ENCODE measurements around the gene SLC27A5. TPM values are rescaled to one million over a fixed set of nuclear protein-coding genes. Genes with fewer than 3 reads are reported as not detected.
"Not testable (repeated sequence)": the region's sequence is repeated elsewhere in the genome, so short reads cannot be mapped to it uniquely, and the experiment has no call there.

The SLC27A5 gene
- total and polyA plus RNA-seq, 12 donors: 2.2 to 7.9 (median 4.3) TPM

DNA sequence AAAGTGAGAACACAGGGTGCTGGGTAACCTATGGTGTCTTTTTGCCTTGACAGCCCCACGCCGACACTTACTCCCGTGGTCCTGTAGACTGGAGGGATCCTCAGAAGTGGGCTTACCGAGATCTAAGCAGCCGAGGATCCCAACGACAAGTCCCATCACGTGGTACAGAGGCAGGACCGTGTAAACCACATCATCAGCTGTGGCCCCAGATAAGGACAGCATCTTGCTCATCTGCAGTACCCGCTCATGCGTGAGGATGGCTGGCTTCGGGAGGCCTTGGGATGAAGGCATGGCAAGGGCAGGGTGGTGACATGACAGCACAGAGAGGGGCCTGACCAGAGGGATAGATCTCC lies 2.1 kb downstream of the SLC27A5 start:
- Histone ChIP-seq H3K9me3 (peaks cover 0 to 10% (median 0%) of the 10 kb centered on the region in 11 donors), H3K4me3 (no peak overlapping the region), H3K27me3 (no peaks in the 10 kb centered on the region), H3K27ac (no peak overlapping the region), H3K36me3 (peaks cover 0 to 8% (median 0%) of the 10 kb centered on the region in 9 donors), H3K4me1 (peaks cover 0 to 14% (median 7%) of the 10 kb centered on the region in 9 donors)
- 87 to 90% methylated on average over 11 of the region's 11 CpGs for WGBS, 2 donors
- ATAC-seq (no peak), DNase-seq (no peak)
- intact Hi-C loops (cut with DNase I): no loop called here
- TF ChIP-seq, protein P1, sequence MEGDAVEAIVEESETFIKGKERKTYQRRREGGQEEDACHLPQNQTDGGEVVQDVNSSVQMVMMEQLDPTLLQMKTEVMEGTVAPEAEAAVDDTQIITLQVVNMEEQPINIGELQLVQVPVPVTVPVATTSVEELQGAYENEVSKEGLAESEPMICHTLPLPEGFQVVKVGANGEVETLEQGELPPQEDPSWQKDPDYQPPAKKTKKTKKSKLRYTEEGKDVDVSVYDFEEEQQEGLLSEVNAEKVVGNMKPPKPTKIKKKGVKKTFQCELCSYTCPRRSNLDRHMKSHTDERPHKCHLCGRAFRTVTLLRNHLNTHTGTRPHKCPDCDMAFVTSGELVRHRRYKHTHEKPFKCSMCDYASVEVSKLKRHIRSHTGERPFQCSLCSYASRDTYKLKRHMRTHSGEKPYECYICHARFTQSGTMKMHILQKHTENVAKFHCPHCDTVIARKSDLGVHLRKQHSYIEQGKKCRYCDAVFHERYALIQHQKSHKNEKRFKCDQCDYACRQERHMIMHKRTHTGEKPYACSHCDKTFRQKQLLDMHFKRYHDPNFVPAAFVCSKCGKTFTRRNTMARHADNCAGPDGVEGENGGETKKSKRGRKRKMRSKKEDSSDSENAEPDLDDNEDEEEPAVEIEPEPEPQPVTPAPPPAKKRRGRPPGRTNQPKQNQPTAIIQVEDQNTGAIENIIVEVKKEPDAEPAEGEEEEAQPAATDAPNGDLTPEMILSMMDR (IDR thresholded peaks at IDR 0.05): no peak

DNA sequence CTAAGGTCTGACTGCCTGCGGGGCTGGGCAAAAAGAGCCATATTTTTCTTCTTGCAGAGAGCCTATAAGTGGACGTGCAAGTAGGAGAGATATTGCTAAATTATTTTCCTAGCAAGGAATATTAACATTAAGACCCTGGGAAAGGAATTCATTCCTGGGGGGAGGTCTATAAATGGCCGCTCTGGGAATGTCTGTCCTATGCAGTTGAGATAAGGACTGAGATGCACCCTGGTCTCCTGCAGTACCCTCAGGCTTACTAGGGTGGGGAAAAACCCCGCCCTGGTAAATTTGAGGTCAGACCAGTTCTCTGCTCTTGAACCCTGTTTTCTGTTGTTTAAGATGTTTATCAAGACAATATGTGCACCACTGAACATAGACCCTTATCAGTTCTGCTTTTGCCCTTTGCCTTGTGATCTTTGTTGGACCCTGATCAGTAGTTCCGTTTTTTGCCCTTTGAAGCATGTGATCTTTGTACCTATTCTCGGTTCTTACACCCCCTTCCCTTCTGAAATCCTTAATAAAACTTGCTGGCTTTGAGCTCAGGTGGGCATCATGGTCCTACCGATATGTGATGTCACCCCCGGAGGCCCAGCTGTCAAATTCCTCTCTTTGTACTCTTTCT lies 4.1 kb downstream of the SLC27A5 start:
- ATAC-seq; intact Hi-C loops (cut with DNase I); H3K27me3 ChIP-seq; H3K4me1 ChIP-seq; H3K4me3 ChIP-seq; H3K9me3 ChIP-seq; H3K27ac ChIP-seq; DNase-seq; H3K36me3 ChIP-seq: not testable (repeated sequence)
- 69 to 71% methylated on average over 8 of the region's 8 CpGs for WGBS, 2 donors

DNA sequence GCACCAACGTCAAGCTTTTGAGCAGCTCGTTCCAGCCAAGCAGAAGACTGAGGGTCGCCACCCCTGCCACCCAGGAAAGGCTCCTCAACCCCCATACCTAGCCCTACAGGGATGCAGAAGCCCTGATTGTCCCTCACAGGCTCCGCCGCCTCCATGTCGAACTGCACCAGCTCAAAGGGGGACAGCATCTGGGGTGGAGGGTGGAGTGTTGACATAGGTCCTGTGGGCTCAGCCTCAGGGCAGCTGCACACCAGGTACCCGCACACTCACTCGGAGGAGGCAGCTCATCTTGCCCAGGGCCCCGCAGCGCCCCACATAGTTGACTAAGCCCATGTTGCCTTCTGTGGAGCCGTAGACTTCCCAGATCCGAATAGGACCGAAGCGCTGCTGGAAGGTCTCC lies 11.6 kb downstream of the SLC27A5 start:
- 91 to 95% methylated on average over 14 of the region's 14 CpGs for WGBS, 2 donors
- H3K9me3 ChIP-seq: no peaks in the 10 kb centered on the region
- intact Hi-C loops (cut with DNase I): no loop called here
- ATAC-seq (no peak), DNase-seq (no peak)
- no peaks in the 10 kb centered on the region for H3K36me3 ChIP-seq
- H3K27me3 ChIP-seq: no peaks in the 10 kb centered on the region
- H3K27ac ChIP-seq: peak overlapping the region in 3 of 10 donors; percentile 77 to 92 (median 88)
- TF ChIP-seq, protein P1 (IDR thresholded peaks at IDR 0.05): no peak
- peaks cover 2 to 29% (median 18%) of the 10 kb centered on the region in 9 donors for H3K4me1 ChIP-seq
- H3K4me3 ChIP-seq: peak overlapping the region in 9 of 10 donors; percentile 50 to 74 (median 62)

DNA sequence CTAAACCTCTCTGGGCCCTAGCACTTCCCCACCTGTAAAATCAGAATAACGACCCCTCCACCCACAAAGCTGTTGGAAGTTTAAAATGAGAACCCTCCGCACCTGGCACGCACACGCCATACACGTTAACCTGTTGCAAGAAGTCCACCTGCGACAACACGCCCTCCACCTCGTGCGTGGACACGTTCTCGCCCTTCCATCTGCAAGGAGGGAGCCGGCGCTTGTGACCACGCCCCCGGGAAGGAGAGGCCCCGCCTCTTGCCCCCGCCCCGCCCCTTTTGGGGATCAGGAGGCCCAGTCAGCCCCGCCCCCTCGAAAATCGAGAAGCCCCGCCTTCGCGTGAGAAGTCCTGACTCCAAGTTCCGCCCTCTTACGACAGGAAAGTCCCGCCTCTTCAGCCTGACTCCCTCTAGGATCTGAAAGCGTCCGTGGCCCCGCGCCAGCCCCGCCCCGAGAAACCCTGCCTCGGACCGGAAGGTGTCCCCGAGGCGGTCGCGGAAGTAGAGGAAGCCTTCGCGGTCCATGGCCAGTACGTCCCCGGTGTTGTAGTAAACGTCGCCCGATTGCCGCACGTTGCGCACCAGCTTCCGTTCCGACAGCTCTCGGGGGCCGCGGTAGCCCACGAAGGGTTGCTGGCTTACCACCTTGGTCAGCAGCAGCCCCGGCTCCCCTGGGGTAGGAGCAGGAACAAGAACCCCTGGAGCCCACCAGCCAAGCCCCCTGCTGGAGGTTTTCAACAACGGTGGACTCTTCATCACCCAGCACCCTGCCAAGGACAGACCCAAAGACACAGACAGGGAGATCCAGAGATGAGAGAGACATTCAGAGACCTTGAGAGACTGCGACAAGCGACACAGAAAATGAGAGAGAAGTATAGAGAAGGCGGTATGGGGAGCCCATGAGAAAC lies 12.5 kb downstream of the SLC27A5 start:
- Histone ChIP-seq H3K9me3 (no peaks in the 10 kb centered on the region), H3K27ac (peak overlapping the region in 9 of 10 donors; percentile 76 to 92 (median 85)), H3K27me3 (no peaks in the 10 kb centered on the region), H3K36me3 (no peaks in the 10 kb centered on the region), H3K4me3 (peak overlapping the region; percentile 47 to 74 (median 62)), H3K4me1 (peaks cover 2 to 29% (median 18%) of the 10 kb centered on the region in 9 donors)
- TF ChIP-seq, protein P1 (IDR thresholded peaks at IDR 0.05): peak in 7 of 9 donors; percentile 11 to 52 (median 32)
- ATAC-seq (peak; percentile 97 to 99 (median 98)), DNase-seq (peak; percentile 99 to 100)
- 1 to 2% methylated on average over 60 of the region's 60 CpGs for WGBS, 2 donors
- intact Hi-C loops (cut with DNase I): loop anchor here in 1 of 10 donors (1.0 kb wide), 1 partner anchor 20 kb away; the partner anchor contains the start of gene ZBTB45
